PC-3 (cell line): ENCODE measurements around the gene OR8B8.

Experiments used
- CTCF ChIP-seq: fragments of 300-600 bp; sonication (generic); conservative IDR thresholded peaks from 2 replicates; pipeline ENCODE4 v1.5.1; 2017; ENCODE audit warnings: antibody characterized with exemption, low read depth, mild to moderate bottlenecking, low read length
- EZH2phosphoT487 ChIP-seq: fragments of 300-600 bp; sonication (generic); IDR thresholded peaks from 2 replicates; pipeline ENCODE4 v1.6.1; 2018; ENCODE audit warnings: mild to moderate bottlenecking, antibody characterized with exemption, low read length, borderline replicate concordance

GRCh38 chr11:124415356-124415923, 30.1 kb downstream of the OR8B8 start:
- TF ChIP-seq CTCF, result peak; percentile 73
- no peak for TF ChIP-seq EZH2phosphoT487
